Measurements from ENCODE around the gene PSMD9. TPM values are rescaled to one million over a fixed set of nuclear protein-coding genes. Genes with fewer than 3 reads are reported as not detected.
A peak's percentile ranks its signal among the peaks of the same experiment; 100 is the strongest.

PSMD9 gene
- total and polyA plus RNA-seq, 12 donors: 31.4 to 145 (median 55.7) TPM

GRCh38 chr12:121893961-121894460 is 5.4 kb downstream of the PSMD9 start:
- intact Hi-C loops (cut with DNase I): loop anchor here (5.0 to 10.0 kb wide), 2 partner anchors 99 to 102 kb away; partner anchors contain the start of gene RHOF (in 2 of the 2)

GRCh38 chr12:121894633-121895032 is 6.0 kb downstream of the PSMD9 start:
- H3K4me1 ChIP-seq (replicated peaks in 1 of 2): peaks cover 21 to 36% of the 10 kb centered on the region in 2 donors
- H3K27ac ChIP-seq: no peak overlapping the region
- no peaks in the 10 kb centered on the region for H3K9me3 ChIP-seq (replicated peaks in 1 of 3)
- TF ChIP-seq CTCF (IDR thresholded peaks at IDR 0.05) (no peak), POLR2A (IDR thresholded peaks at IDR 0.05) (no peak)
- no peak overlapping the region for H3K4me3 ChIP-seq
- H3K36me3 ChIP-seq (replicated peaks in 1 of 2): peaks cover 0 to 51% of the 10 kb centered on the region in 2 donors
- intact Hi-C loops (cut with DNase I): loop anchor here (5.0 to 10.0 kb wide), 2 partner anchors 100 to 102 kb away; partner anchors contain the start of gene RHOF (in 2 of the 2)
- no peaks in the 10 kb centered on the region for H3K27me3 ChIP-seq
- 67 to 79% (median 73%) methylated on average over 7 of the region's 7 CpGs for WGBS, 4 donors
- no peak for DNase-seq

More at GRCh38 chr12:121893961-121894460, 5.4 kb downstream of the PSMD9 start:
- Histone ChIP-seq H3K4me3 (no peak overlapping the region), H3K4me1 (replicated peaks in 1 of 2) (peaks cover 25 to 42% of the 10 kb centered on the region in 2 donors), H3K9me3 (replicated peaks in 1 of 3) (no peaks in the 10 kb centered on the region), H3K36me3 (replicated peaks in 1 of 2) (peaks cover 0 to 45% of the 10 kb centered on the region in 2 donors), H3K27ac (peak overlapping the region in 1 of 5 donors; percentile 6), H3K27me3 (no peaks in the 10 kb centered on the region)
- TF ChIP-seq CTCF (IDR thresholded peaks at IDR 0.05) (no peak), POLR2A (IDR thresholded peaks at IDR 0.05) (no peak)
- 13 to 40% (median 27%) methylated on average over 1 of the region's 1 CpG for WGBS, 4 donors
- DNase-seq: peak in 4 of 7 donors; percentile 26 to 47 (median 36)

- H3K36me3 ChIP-seq (replicated peaks in 1 of 2): peaks cover 0 to 84% of the 10 kb centered on the region in 2 donors
- intact Hi-C loops (cut with DNase I): loop anchor here in 1 of 2 donors (10.0 kb wide), 1 partner anchor 103 kb away; the partner anchor contains the start of gene RHOF
- no peaks in the 10 kb centered on the region for H3K9me3 ChIP-seq (replicated peaks in 1 of 3)
- H3K4me3 ChIP-seq: no peak overlapping the region
- no peak overlapping the region for H3K27ac ChIP-seq
- no peaks in the 10 kb centered on the region for H3K27me3 ChIP-seq
- no peak for DNase-seq
- 71 to 92% (median 85%) methylated on average over 5 of the region's 5 CpGs for WGBS, 4 donors
- TF ChIP-seq POLR2A (IDR thresholded peaks at IDR 0.05) (no peak), CTCF (IDR thresholded peaks at IDR 0.05) (no peak)
- H3K4me1 ChIP-seq (replicated peaks in 1 of 2): peaks cover 10 to 12% of the 10 kb centered on the region in 2 donors
Observed at GRCh38 chr12:121898287-121898686, 9.7 kb downstream of the PSMD9 start.

GRCh38 chr12:121899590-121899989 is 11.0 kb downstream of the PSMD9 start:
- DNase-seq: no peak
- H3K36me3 ChIP-seq (replicated peaks in 1 of 2): peaks cover 0 to 88% of the 10 kb centered on the region in 2 donors
- no peak overlapping the region for H3K27ac ChIP-seq
- WGBS, 4 donors: 92 to 100% (median 93%) methylated on average over 2 to 14 of the region's 14 CpGs
- no peak overlapping the region for H3K4me3 ChIP-seq
- no peaks in the 10 kb centered on the region for H3K4me1 ChIP-seq (replicated peaks in 1 of 2)
- no peak for TF ChIP-seq POLR2A (IDR thresholded peaks at IDR 0.05)
- H3K27me3 ChIP-seq: no peaks in the 10 kb centered on the region
- H3K9me3 ChIP-seq (replicated peaks in 1 of 3): no peaks in the 10 kb centered on the region
- intact Hi-C loops (cut with DNase I): loop anchor here in 1 of 2 donors (10.0 kb wide), 1 partner anchor 105 kb away; the partner anchor contains the start of gene RHOF

All from adrenal gland (tissue), 12 donors.